ENCODE measurements around the gene ZNF407.

ZNF407 gene

DNA sequence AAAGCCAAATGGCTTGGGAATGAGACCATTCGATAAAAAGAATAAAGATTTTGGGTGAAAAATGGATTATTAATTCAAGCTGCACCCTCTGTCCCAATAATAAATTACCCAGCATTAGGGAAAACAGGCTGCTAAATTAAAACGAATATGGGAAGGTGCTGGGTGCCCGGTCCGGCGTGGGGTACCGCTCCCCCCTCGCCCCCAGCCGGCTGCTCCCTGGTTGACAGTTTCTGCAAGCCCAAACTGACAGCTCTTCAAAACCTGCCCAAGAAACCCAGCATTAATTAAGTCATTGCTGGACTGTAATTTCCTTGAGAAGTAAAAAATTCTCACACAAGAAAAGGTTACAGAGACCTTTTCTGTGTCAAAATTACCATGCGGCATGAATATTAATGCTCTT is 512.6 kb downstream of the ZNF407 start:
- DNase-seq = no peak

- DNase-seq = no peak
These were observed 513.3 kb downstream of the ZNF407 start for GRCh38 chr18:75110846-75111415.

- DNase-seq = no peak
These were observed 514.1 kb downstream of the ZNF407 start for GRCh38 chr18:75111760-75112159.

DNA sequence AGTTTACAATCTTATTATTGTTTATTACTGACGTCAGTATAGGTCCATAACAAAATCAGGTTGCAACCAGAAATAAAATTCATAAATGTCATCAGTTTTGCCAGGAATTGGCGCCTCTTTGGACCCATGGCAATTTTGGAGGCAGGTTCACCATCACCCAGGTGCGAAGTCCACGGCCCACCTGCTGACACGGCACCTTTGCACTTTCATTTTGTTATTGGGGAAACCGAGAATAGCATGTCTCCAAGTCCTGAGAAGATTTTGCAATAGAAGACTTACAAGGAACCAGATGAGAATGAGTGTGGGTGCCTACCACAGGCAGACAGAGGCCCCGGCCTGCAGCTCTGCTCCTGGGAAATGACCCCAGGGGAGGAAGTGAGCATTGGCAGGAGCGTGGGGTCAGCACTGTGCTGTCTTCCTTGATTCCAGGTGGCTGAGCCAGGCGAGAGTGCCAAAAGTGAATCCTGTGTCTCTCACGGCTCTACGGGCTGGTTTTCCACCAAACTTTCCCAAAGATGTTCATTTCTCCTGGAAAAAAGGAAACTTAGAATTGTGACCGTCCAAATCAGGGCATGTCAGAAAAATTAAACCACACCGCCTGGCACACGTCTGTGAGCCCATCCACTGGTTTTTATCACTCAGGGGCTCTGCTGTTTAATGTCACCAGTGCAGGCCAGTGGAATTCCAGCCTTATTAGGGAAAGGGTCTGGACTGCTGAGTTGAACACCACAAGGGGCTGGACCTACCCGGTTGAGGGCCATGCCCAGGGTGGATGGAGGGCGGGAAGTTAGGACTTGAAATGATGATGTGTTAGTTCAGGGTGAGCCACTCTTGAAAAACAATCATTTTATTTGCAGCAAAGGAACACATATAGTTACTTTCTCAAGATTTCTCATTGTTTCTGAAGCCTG is 514.8 kb downstream of the ZNF407 start:
- no peak for DNase-seq

DNA sequence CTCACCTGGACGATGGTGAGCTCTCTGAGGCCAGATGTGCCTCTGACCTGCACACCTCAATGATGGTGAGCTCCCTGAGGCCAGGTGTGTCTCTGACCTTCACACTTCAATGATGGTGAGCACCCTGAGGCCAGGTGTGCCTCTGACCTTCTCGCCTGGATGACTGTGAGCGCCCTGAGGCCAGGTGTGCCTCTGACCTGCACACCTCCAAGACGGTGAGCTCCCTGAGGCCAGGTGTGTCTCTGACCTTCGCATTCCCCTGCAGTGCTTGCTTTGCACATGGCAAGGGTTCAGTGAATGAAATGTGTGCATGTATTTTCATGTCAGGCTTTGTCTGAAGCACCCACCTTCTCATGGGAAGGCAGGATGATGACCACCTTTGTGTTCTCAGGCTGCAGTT is 515.8 kb downstream of the ZNF407 start:
- no peak for DNase-seq

- DNase-seq = no peak
These were observed 516.6 kb downstream of the ZNF407 start for GRCh38 chr18:75114231-75114764.
